ENCODE data around the gene VSIG8.

The VSIG8 gene

DNA sequence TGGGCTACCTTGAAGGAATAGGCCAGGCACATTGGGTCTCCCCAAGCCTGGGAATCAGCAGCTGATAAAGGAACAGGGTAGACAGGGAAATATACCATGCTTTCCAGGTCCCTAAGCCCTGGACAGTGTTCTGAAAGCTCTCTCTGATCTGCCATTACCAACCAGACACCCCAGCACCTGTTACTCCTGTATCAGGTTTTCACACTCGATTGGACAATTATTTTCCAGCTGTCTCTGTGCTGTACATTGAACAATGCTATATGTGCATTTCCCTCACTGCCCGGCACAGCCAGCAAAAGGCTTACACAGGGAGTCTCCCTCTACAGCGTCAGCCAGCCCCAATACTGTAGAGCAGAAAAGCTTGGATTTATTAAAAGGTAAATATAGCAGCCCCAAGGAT is 32.8 kb upstream of the VSIG8 start:
- Histone ChIP-seq H3K27ac (no peak overlapping the region), H3K4me3 (no peak overlapping the region)
- TF ChIP-seq, protein P1, sequence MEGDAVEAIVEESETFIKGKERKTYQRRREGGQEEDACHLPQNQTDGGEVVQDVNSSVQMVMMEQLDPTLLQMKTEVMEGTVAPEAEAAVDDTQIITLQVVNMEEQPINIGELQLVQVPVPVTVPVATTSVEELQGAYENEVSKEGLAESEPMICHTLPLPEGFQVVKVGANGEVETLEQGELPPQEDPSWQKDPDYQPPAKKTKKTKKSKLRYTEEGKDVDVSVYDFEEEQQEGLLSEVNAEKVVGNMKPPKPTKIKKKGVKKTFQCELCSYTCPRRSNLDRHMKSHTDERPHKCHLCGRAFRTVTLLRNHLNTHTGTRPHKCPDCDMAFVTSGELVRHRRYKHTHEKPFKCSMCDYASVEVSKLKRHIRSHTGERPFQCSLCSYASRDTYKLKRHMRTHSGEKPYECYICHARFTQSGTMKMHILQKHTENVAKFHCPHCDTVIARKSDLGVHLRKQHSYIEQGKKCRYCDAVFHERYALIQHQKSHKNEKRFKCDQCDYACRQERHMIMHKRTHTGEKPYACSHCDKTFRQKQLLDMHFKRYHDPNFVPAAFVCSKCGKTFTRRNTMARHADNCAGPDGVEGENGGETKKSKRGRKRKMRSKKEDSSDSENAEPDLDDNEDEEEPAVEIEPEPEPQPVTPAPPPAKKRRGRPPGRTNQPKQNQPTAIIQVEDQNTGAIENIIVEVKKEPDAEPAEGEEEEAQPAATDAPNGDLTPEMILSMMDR (IDR thresholded peaks at IDR 0.05): no peak
- DNase-seq (ENCODE audit: low spot score): no peak

DNA sequence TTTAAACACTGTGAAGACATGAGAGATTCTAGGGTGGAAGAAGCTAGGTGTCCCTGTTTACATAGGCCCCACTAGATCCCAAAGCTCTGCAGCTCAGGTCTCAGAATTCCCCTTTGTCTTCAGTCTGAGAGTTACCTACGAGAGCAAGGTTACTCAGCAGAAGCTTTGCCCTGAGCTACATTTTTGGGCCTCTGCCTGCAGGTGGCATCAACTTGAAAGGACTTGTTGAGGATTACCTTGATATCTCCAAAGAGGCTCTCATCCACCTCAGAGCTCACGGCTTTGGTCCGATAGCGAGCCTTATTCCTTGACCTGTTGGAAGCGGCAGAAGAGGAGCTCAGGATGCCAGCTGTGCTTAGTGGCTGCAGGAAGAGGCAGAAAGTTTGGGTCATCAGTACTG is 30.5 kb upstream of the VSIG8 start:
- TF ChIP-seq, protein P1 (IDR thresholded peaks at IDR 0.05): no peak
- Histone ChIP-seq H3K4me3 (no peak overlapping the region), H3K27ac (no peak overlapping the region)
- DNase-seq (ENCODE audit: low spot score): no peak

DNA sequence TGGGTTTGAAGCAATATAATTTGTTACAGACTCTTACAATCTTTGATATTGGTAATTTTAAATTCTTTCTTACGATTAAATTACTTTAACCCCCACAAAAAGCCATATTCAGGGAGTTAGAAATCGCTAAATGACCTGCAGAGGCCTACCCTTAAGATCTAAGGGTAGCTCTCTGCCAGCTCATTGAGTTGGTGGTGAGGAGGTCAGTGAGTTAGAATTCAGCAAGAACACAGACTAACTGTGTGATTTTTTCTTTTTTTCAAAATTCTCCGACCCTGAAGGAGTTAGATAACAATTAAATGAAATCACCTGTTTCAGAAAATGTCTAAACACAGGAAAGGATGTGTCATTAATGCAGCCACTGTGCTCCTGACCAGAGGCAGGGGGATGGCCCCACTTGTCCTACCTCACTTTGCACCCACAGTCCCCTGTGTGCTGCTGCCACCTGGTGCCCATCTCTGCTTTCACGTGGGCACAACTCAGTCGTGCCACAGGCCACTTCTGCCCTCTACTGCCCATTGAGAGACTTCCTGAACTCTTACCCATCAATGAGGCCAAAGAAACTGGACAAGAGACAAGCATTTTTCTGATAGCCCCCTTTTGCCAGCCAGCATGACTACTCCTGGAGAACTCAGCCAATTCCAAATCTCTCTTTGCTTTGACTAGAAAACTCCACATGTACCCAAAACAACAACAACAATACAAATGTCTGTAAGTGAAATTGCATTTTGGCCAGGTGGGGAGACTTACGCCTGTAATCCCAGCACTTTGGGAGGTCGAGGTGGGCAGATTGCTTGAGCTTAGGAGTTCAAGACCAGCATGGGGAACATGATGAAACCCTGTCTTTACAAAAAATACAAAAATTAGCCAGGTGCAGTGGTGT is 29.1 kb upstream of the VSIG8 start:
- peak; percentile 83 for DNase-seq (ENCODE audit: low spot score)
- TF ChIP-seq, protein P1 (IDR thresholded peaks at IDR 0.05): peak; percentile 85
- Histone ChIP-seq H3K27ac (no peak overlapping the region), H3K4me3 (no peak overlapping the region)

DNA sequence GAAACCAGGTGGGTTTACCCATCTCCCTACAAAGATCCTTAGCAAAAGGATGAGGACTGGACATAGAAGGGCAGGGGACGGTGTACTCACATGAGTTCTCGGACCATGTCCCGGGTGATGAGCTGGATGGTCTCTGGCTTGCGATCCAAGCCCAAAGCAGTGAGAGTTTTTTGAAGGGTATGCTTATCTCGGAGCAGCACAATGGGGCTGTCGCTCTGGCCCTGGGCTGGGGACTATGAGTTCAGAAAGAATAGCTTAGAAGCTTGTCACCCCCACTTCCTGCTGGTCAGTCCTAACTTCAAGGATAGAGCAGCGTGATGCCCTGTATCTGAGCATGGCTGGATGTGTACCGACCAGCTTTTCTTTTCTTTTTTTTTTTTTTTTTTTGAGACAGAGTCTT is 27.9 kb upstream of the VSIG8 start:
- Histone ChIP-seq H3K27ac (peak overlapping the region in 1 of 2 donors; percentile 63), H3K4me3 (no peak overlapping the region)
- TF ChIP-seq, protein P1 (IDR thresholded peaks at IDR 0.05): no peak

DNA sequence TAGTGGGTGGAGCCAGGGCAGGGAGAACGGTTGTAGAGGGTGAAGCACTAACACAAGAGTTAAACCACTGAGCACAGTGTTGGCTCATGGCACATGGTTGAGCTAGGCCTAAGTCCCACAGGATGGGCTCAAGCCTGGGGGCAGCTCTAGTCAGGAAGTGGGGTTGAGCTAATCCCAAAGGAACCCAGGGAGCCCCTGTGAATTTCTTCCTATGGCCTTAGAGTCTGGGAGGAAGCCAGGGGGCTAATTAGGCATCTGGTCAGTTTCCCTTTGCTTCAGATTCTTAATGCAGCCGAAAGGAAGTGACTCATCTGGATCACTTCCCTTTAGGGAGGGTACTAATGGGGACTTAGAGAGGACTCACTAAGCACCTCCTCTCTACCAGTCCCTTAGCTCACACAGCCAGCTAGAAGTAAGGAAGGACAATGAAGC is 27.4 kb upstream of the VSIG8 start:
- DNase-seq (ENCODE audit: low spot score): no peak
- Histone ChIP-seq H3K4me3 (no peak overlapping the region), H3K27ac (peak overlapping the region in 1 of 2 donors; percentile 77)
- TF ChIP-seq, protein P1 (IDR thresholded peaks at IDR 0.05): no peak

More for the DNA sequence above, 27.9 kb upstream of the VSIG8 start:
- no peak for DNase-seq (ENCODE audit: low spot score)

DNA sequence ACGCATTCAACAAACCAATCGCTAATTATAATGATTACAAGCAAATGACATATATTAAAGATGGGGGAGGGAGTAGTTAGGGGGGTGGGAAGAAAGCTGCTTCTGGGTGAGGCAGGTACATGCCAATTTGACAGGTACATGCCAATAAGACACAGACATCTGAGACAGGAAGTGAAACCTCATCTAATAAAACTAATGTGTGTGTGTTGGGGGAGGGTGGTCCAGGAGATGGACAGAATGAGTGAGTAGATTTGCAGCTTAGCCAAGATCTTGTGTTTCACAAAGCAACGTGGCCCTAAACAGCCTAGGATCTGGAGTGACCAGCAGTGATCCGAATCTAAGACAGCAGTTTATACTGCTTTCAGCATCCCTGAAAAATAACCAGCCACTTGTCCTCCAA is 26.7 kb upstream of the VSIG8 start:
- no peak for DNase-seq (ENCODE audit: low spot score)
- Histone ChIP-seq H3K4me3 (no peak overlapping the region), H3K27ac (peak overlapping the region in 1 of 2 donors; percentile 77)
- TF ChIP-seq, protein P1 (IDR thresholded peaks at IDR 0.05): no peak

DNA sequence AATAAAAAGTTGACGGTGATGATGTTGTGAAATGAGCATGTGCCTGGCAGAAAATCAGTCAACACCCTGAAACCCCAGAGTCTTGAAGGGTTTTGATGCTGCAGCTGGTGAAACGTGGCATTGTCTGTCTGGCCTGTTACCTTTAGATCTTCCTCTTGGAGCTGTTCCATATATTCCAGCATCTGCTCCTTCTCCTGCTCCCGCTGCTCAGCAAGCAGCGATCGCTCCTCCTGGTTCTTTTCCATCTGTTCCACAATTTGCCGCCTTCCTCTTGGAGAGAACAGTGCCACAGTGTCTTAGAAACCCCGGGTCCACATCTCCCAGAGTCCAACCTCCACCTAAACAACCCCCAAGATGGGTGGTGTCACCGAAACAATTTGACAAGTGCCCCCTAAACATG is 21.8 kb upstream of the VSIG8 start:
- no peak for DNase-seq (ENCODE audit: low spot score)
- Histone ChIP-seq H3K4me3 (no peak overlapping the region), H3K27ac (no peak overlapping the region)
- TF ChIP-seq, protein P1 (IDR thresholded peaks at IDR 0.05): no peak

Data from coronary artery (tissue), 2 donors.